K562 (cell line): Measurements from ENCODE around the gene GALK2. TPM values are rescaled to one million over a fixed set of nuclear protein-coding genes. Genes with fewer than 3 reads are reported as not detected.
A peak's percentile ranks its signal among the peaks of the same experiment; 100 is the strongest.

Source experiments
- ARID1B ChIP-seq: fragments of 450-650 bp; IDR thresholded peaks from 2 replicates; pipeline ENCODE4 v1.6.1; 2016; ENCODE audit warnings: antibody characterized with exemption, mild to moderate bottlenecking, inconsistent platforms
- BDP1 ChIP-seq: IDR thresholded peaks from 3 replicates; pipeline ENCODE4 v1.6.1; 2011; ENCODE audit not compliant: insufficient read length, insufficient read depth
- BHLHE40 ChIP-seq: IDR thresholded peaks from 2 replicates; pipeline ENCODE4 v1.6.1; 2011; ENCODE audit warnings: low read length, improper control_type of control experiment
- BRCA1 ChIP-seq, 2 experiments: fragments of 450-650 bp in 1 of 2; sonication (generic) in 1 of 2; formaldehyde crosslinking in 1 of 2; IDR thresholded peaks; 2 replicates each; pipeline versions ENCODE4 v1.5.0 to v1.6.1; 2017 to 2020; ENCODE audit warnings: mild to moderate bottlenecking in 1 of 2, missing genetic modification reagents in 1 of 2
- DIDO1 ChIP-seq: fragments of 450-650 bp; IDR thresholded peaks from 2 replicates; pipeline ENCODE4 v1.6.1; 2016; ENCODE audit warnings: low read depth, missing biosample characterization, missing genetic modification characterization
- FOXA1 ChIP-seq: fragments of 450-650 bp; IDR thresholded peaks from 2 replicates; pipeline ENCODE4 v1.6.1; 2016; ENCODE audit warnings: mild to moderate bottlenecking, borderline replicate concordance
- GATAD2A ChIP-seq: fragments of 450-650 bp; IDR thresholded peaks from 2 replicates; pipeline ENCODE4 v1.6.1; 2017
- HES1 ChIP-seq: fragments of 450-650 bp; IDR thresholded peaks from 2 replicates; pipeline ENCODE4 v1.6.1; 2016; ENCODE audit warnings: low read depth, mild to moderate bottlenecking, moderate library complexity
- ILK ChIP-seq: fragments of 450-650 bp; IDR thresholded peaks from 2 replicates; pipeline ENCODE4 v1.6.1; 2016; ENCODE audit warnings: missing genetic modification characterization, low read depth, mild to moderate bottlenecking, missing compliant biosample characterization, moderate library complexity, borderline replicate concordance
- KDM4B ChIP-seq, 2 experiments: fragments of 450-650 bp in 1 of 2; sonication (generic) in 1 of 2; IDR thresholded peaks; 2 replicates each; pipeline ENCODE4 v1.6.1; 2016 to 2017; ENCODE audit warnings: borderline replicate concordance in 2 of 2, antibody characterized with exemption in 1 of 2, low read depth in 1 of 2, mild to moderate bottlenecking in 1 of 2
- MAFF ChIP-seq: IDR thresholded peaks from 2 replicates; pipeline ENCODE4 v1.6.1; 2012; ENCODE audit warnings: low read length, improper control_type of control experiment
- MEF2A ChIP-seq: IDR thresholded peaks from 2 replicates; pipeline ENCODE4 v1.6.1; 2011; ENCODE audit warnings: low read depth, mild to moderate bottlenecking, low read length, moderate library complexity; ENCODE audit not compliant: control insufficient read depth
- MEIS2 ChIP-seq: fragments of 450-650 bp; IDR thresholded peaks from 2 replicates; pipeline ENCODE4 v1.6.1; 2014; ENCODE audit warnings: mild to moderate bottlenecking; ENCODE audit not compliant: partially characterized antibody
- NR3C1 ChIP-seq: sonication (generic); formaldehyde crosslinking; IDR thresholded peaks from 2 replicates; pipeline ENCODE4 v1.8.1; 2022; ENCODE audit warnings: missing genetic modification reagents
- NRF1 ChIP-seq, 2 experiments: fragments of 450-650 bp; IDR thresholded peaks in 1 of 2; conservative IDR thresholded peaks in 1 of 2; 2 replicates each; pipeline ENCODE4 v1.6.1; 2014; ENCODE audit warnings: mild to moderate bottlenecking in 2 of 2
- PKNOX1 ChIP-seq: fragments of 450-650 bp; IDR thresholded peaks from 2 replicates; pipeline ENCODE4 v1.6.1; 2016
- RCOR1 ChIP-seq, 2 experiments: IDR thresholded peaks; 2 replicates each; pipeline ENCODE4 v1.6.1; 2012; ENCODE audit warnings: low read depth in 2 of 2, low read length in 2 of 2, borderline replicate concordance in 1 of 2, improper control_type of control experiment in 1 of 2
- SMARCA5 ChIP-seq: fragments of 450-650 bp; IDR thresholded peaks from 2 replicates; pipeline ENCODE4 v1.6.1; 2016
- TCFL5 ChIP-seq: fragments of 250-450 bp; sonication (Bioruptor Pico); conservative IDR thresholded peaks from 2 replicates; pipeline ENCODE4 v1.6.1; 2021; ENCODE audit warnings: mild to moderate bottlenecking, moderate library complexity, matching md5 sums
- TFAM ChIP-seq: fragments of 250-450 bp; sonication (Bioruptor Pico); conservative IDR thresholded peaks from 2 replicates; pipeline ENCODE4 v1.5.0; 2021; ENCODE audit warnings: mild to moderate bottlenecking, moderate library complexity
- TSC22D4 ChIP-seq: fragments of 450-650 bp; IDR thresholded peaks from 2 replicates; pipeline ENCODE4 v1.6.1; 2016; ENCODE audit warnings: missing genetic modification characterization, missing biosample characterization, control low read depth
- VEZF1 ChIP-seq: fragments of 200-800 bp; sonication (Bioruptor generic); IDR thresholded peaks from 2 replicates; pipeline ENCODE4 v1.6.1; 2017; ENCODE audit warnings: missing genetic modification characterization, missing compliant biosample characterization
- ZBTB1 ChIP-seq: sonication (generic); formaldehyde crosslinking; IDR thresholded peaks from 2 replicates; pipeline ENCODE4 v1.8.1; 2023; ENCODE audit warnings: missing genetic modification reagents, low read depth, mild to moderate bottlenecking, borderline replicate concordance
- ZNF12 ChIP-seq: sonication (generic); formaldehyde crosslinking; IDR thresholded peaks from 2 replicates; pipeline ENCODE4 v1.4.0; 2020; ENCODE audit warnings: mild to moderate bottlenecking, missing genetic modification reagents
- ZNF121 ChIP-seq: sonication (generic); formaldehyde crosslinking; conservative IDR thresholded peaks from 2 replicates; pipeline ENCODE4 v1.8.0; 2022; ENCODE audit warnings: missing genetic modification reagents
- ZNF133 ChIP-seq: fragments of 250-450 bp; sonication (Bioruptor Pico); IDR thresholded peaks from 2 replicates; pipeline ENCODE4 v1.4.0; 2020; ENCODE audit warnings: mild to moderate bottlenecking
- ZNF23 ChIP-seq: fragments of 250-450 bp; sonication (Bioruptor Pico); IDR thresholded peaks from 2 replicates; pipeline ENCODE4 v1.4.0; 2020; ENCODE audit warnings: mild to moderate bottlenecking
- ZNF764 ChIP-seq: fragments of 250-450 bp; sonication (Bioruptor Pico); IDR thresholded peaks from 2 replicates; pipeline ENCODE4 v1.4.0; 2020; ENCODE audit warnings: low read depth, mild to moderate bottlenecking, moderate library complexity
- polyA plus RNA-seq, 8 experiments: library from polyadenylated mRNA; depleted of rRNA in 4 of 8; stranded (reverse) in 5 of 8; unstranded in 3 of 8; fragments of >200 nt; fragmentation: Nextera tagmentation in 2 of 8; fragmentation: Illumina TruSeq in 1 of 8; extraction: Ambion mirVana in 2 of 8; extraction: Trizol in 1 of 8; gene quantifications; 2 replicates each; pipeline versions ENCODE4 v1.2.1 to v1.2.3, GENCODE V29; 2011 to 2014; ENCODE audit warnings: inconsistent platforms in 1 of 8, missing spikeins in 1 of 8
- total RNA-seq, 7 experiments: library from RNA; depleted of rRNA in 6 of 7; stranded (reverse); fragments of >200 nt in 6 of 7; fragmentation: Illumina TruSeq in 2 of 7; extraction: Trizol in 2 of 7; gene quantifications; 2 replicates each; pipeline versions ENCODE4 v1.2.1 to v1.2.3, GENCODE V29; 2011 to 2021; ENCODE audit warnings: low replicate concordance in 1 of 7

The GALK2 gene
- total and polyA plus RNA-seq, 9 of the 15 experiments (the other 6 are each of a cell fraction or from before 2014, with no cell fraction given) = 32.8 to 82.0 (median 54.4) TPM

GRCh38 chr15:49242820-49243219 is 72.8 kb downstream of the GALK2 start (continued):
- TF ChIP-seq TFAM (CRISPR knock-in tag) (no peak), MEF2A (0 out of 2 replicates have a peak, but pooled peaks have one; percentile 10), NRF1 (conservative IDR thresholded peaks at IDR 0.05 in 1 of 2, IDR thresholded peaks at IDR 0.05 in 1 of 2) (no peak), ZNF133 (CRISPR knock-in tag) (no peak), ZNF764 (CRISPR knock-in tag) (no peak), HES1 (no peak), ZNF12 (CRISPR knock-in tag) (no peak), SMARCA5 (no peak), TCFL5 (CRISPR knock-in tag) (no peak), ZBTB1 (CRISPR knock-in tag) (no peak), DIDO1 (tag) (no peak), ZNF23 (CRISPR knock-in tag) (no peak), TSC22D4 (no peak), GATAD2A (no peak), MEIS2 (peak; percentile 66), RCOR1 (IDR thresholded peaks at IDR 0.05; ENCODE audit: borderline replicate concordance in 1 of 2, low read depth in 2 of 2, low read length in 2 of 2) (no peak), BDP1 (no peak), MAFF (peak; percentile 21; the same call in 1 of the 2 replicates), FOXA1 (no peak), ARID1B (peak; percentile 58), BHLHE40 (no peak), NR3C1 (no peak), ILK (tag) (no peak), VEZF1 (CRISPR knock-in tag) (no peak), PKNOX1 (0 out of 2 replicates have a peak, but pooled peaks have one; percentile 16), BRCA1 (IDR thresholded peaks at IDR 0.05) (no peak), BRCA1 (CRISPR knock-in tag; IDR thresholded peaks at IDR 0.05) (no peak), ZNF121 (no peak), KDM4B (IDR thresholded peaks at IDR 0.05; ENCODE audit: borderline replicate concordance in 2 of 2, low read depth in 1 of 2) (no peak)
